GM21786 (cell line): ENCODE results near the gene KIF20B.
A peak's percentile ranks its signal among the peaks of the same experiment; 100 is the strongest.

Experiments
- ATAC-seq: cut with Tn5 transposase; IDR thresholded peaks from one replicate; pipeline ENCODE4 v1.9.1; 2021; ENCODE audit not compliant: unreplicated experiment

The KIF20B gene

GRCh38 chr10:89701242-89702120 is at the start of gene KIF20B:
KIF20B (plus strand) TSS chr10:89701590; CDS start chr10:89705295, 3,705 bp downstream.
- ATAC-seq, result peak; percentile 97

- ATAC-seq, result peak; percentile 52
Observed at GRCh38 chr10:89651916-89652573, 49.3 kb upstream of the KIF20B start.

- ATAC-seq, result no peak
Observed at GRCh38 chr10:89652806-89653370, 48.5 kb upstream of the KIF20B start.

- ATAC-seq, result peak; percentile 76
Observed at GRCh38 chr10:89653410-89653869, 48.0 kb upstream of the KIF20B start.

GRCh38 chr10:89655722-89656121 is 45.7 kb upstream of the KIF20B start:
- ATAC-seq, result no peak

GRCh38 chr10:89657302-89657701 is 44.1 kb upstream of the KIF20B start:
- no peak for ATAC-seq

- no peak for ATAC-seq
Observed at GRCh38 chr10:89659143-89660131, 42.0 kb upstream of the KIF20B start.

- ATAC-seq, result no peak
Observed at GRCh38 chr10:89662596-89662995, 38.8 kb upstream of the KIF20B start.

GRCh38 chr10:89663144-89663543 is 38.2 kb upstream of the KIF20B start:
- no peak for ATAC-seq

GRCh38 chr10:89664203-89664602 is 37.2 kb upstream of the KIF20B start:
- no peak for ATAC-seq

GRCh38 chr10:89665302-89665701 is 36.1 kb upstream of the KIF20B start:
- ATAC-seq, result no peak

GRCh38 chr10:89666138-89666537 is 35.3 kb upstream of the KIF20B start:
- no peak for ATAC-seq

GRCh38 chr10:89668386-89669071 is 32.9 kb upstream of the KIF20B start:
- ATAC-seq, result no peak

- no peak for ATAC-seq
Observed at GRCh38 chr10:89669985-89670384, 31.4 kb upstream of the KIF20B start.

GRCh38 chr10:89670926-89671325 is 30.5 kb upstream of the KIF20B start:
- no peak for ATAC-seq

GRCh38 chr10:89677341-89677740 is 24.0 kb upstream of the KIF20B start:
- no peak for ATAC-seq

GRCh38 chr10:89679986-89680385 is 21.4 kb upstream of the KIF20B start:
- no peak for ATAC-seq

- ATAC-seq, result no peak
Observed at GRCh38 chr10:89683883-89684282, 17.5 kb upstream of the KIF20B start.

- ATAC-seq, result no peak
Observed at GRCh38 chr10:89684604-89685003, 16.8 kb upstream of the KIF20B start.

GRCh38 chr10:89685936-89686335 is 15.5 kb upstream of the KIF20B start:
- no peak for ATAC-seq
